NB4 (cell line): ENCODE measurements around the gene ACOX2.

Experiments
- CTCF ChIP-seq: IDR thresholded peaks from one replicate; pipeline ENCODE4 v1.5.1; 2012; ENCODE audit warnings: low read depth, low read length
- MYC ChIP-seq: IDR thresholded peaks from 2 replicates; pipeline ENCODE4 v1.6.1; 2011; ENCODE audit warnings: low read depth, low read length
- POLR2A ChIP-seq: IDR thresholded peaks from 2 replicates; pipeline ENCODE4 v1.6.1; 2011; ENCODE audit warnings: mild to moderate bottlenecking; ENCODE audit not compliant: insufficient read length; ENCODE audit errors: extremely low read depth

GRCh38 chr3:58524326-58524888 lies 12.6 kb downstream of the ACOX2 start:
- TF ChIP-seq CTCF (no peak), POLR2A (no peak), MYC (no peak)
